ENCODE data around the gene GMDS.

- no peak for TF ChIP-seq EZH2 (IDR thresholded peaks at IDR 0.05; ENCODE audit: low read length, missing control alignments)
- TF ChIP-seq, protein P1, sequence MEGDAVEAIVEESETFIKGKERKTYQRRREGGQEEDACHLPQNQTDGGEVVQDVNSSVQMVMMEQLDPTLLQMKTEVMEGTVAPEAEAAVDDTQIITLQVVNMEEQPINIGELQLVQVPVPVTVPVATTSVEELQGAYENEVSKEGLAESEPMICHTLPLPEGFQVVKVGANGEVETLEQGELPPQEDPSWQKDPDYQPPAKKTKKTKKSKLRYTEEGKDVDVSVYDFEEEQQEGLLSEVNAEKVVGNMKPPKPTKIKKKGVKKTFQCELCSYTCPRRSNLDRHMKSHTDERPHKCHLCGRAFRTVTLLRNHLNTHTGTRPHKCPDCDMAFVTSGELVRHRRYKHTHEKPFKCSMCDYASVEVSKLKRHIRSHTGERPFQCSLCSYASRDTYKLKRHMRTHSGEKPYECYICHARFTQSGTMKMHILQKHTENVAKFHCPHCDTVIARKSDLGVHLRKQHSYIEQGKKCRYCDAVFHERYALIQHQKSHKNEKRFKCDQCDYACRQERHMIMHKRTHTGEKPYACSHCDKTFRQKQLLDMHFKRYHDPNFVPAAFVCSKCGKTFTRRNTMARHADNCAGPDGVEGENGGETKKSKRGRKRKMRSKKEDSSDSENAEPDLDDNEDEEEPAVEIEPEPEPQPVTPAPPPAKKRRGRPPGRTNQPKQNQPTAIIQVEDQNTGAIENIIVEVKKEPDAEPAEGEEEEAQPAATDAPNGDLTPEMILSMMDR (conservative IDR thresholded peaks at IDR 0.05 in 1 of 2, IDR thresholded peaks at IDR 0.05 in 1 of 2; ENCODE audit: low read depth in 1 of 2, low read length in 2 of 2): no peak
Measured at GRCh38 chr6:1665214-1665613, 580.2 kb downstream of the GMDS start.

All from fibroblast of lung (primary cell).